Cardiac fibroblast (primary cell): Measurements from ENCODE around the gene CIPC.

Experiments used
- DNase-seq, 2 donors: peaks; one replicate each; pipeline versions ENCODE4 v3.0.0 to v3.0.0-alpha.2; 2010; ENCODE audit warnings: low read depth in 2 of 2
- H3K4me3 ChIP-seq, 2 donors: replicated peaks in 1 of 2; 1 replicate in 1 of 2; 2 replicates in 1 of 2; pipeline ENCODE4 v1.5.1; 2011; ENCODE audit warnings: low read depth in 2 of 2, low read length in 2 of 2, mild to moderate bottlenecking in 2 of 2, moderate library complexity in 1 of 2
- TF ChIP-seq, protein P1 (sequence below): IDR thresholded peaks from one replicate; pipeline ENCODE4 v1.5.1; 2011; ENCODE audit warnings: low read depth, mild to moderate bottlenecking, low read length, inconsistent platforms

Gene CIPC

DNA sequence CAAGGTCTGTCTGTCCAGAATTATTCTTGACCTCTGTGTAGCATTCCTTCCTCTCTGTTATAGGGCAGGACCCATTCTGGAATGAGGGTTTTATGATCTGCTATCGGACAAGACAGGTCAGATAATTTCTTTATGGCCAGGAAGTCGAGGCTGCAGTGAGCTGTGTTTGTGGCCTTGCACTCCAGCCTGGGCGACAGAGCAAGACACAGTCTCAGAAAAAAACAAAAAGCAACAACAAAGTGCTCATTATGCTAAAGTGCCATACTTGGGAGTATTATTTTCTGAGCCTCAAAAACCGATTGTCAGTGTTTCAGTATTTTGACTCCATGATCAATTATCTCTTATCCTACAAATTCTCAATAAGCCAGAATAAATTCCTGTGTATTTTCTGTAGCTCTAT is 4.1 kb downstream of the CIPC start:
- DNase-seq = no peak
- no peak overlapping the region for H3K4me3 ChIP-seq
- TF ChIP-seq, protein P1, sequence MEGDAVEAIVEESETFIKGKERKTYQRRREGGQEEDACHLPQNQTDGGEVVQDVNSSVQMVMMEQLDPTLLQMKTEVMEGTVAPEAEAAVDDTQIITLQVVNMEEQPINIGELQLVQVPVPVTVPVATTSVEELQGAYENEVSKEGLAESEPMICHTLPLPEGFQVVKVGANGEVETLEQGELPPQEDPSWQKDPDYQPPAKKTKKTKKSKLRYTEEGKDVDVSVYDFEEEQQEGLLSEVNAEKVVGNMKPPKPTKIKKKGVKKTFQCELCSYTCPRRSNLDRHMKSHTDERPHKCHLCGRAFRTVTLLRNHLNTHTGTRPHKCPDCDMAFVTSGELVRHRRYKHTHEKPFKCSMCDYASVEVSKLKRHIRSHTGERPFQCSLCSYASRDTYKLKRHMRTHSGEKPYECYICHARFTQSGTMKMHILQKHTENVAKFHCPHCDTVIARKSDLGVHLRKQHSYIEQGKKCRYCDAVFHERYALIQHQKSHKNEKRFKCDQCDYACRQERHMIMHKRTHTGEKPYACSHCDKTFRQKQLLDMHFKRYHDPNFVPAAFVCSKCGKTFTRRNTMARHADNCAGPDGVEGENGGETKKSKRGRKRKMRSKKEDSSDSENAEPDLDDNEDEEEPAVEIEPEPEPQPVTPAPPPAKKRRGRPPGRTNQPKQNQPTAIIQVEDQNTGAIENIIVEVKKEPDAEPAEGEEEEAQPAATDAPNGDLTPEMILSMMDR = no peak

DNA sequence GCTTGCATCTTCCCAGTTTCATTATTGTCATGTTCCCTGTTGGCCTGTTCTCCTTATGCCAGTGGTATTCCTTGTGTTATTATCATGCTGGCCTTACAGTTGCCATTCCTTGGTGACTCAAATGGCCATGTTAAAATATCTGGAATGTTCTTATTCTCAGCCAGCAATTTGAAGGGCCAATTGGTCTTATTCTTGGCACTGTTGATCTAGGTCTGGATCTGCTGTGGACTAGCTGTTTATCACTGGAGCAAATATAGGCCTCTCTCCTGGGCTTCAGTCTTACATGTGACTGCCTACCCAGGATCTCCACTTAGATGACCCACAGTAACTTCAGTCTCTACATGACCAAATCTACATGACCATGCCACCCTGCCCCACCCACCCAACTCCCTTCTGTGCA is 5.4 kb downstream of the CIPC start:
- H3K4me3 ChIP-seq = no peak overlapping the region
- DNase-seq = no peak
- TF ChIP-seq, protein P1 = no peak

DNA sequence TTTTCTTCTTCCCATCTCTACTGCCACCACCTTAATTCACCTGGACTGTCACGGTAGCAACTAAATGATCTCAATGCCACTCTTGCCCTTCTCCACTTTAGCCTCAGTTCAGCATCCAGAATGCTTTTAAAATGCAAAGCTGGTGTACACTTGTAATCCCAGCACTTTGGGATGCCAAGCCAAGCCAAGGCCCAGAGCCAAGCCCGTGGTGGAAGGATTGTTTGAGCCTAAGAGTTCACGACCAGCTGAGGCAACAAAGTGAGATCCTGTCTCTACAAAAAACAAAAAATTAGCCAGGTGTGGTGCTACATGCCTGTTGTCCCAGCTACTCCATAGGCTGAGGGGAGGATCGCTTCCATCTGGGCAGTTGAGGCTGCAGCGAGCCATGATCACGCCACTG is 5.9 kb downstream of the CIPC start:
- H3K4me3 ChIP-seq = no peak overlapping the region
- TF ChIP-seq, protein P1 = no peak
- DNase-seq = no peak

DNA sequence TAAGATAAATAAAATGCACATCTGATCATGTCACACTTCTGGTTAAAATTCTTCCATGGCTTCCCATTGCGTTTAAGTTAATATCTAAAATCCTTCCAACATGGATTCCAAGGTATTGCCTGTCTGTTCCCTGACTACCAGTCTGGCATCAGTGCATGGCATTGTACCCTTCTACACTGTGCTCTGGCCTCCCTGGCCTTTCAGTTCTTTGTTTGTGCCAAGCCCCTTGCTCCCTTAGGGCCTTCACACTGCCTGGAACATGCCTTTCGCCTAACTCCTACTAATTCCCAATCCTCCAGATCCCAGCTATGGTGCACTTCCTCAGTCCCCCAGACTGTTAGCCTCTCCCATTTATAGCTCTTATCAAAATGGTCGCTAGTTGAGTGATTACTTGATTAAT is 6.3 kb downstream of the CIPC start:
- no peak for DNase-seq
- TF ChIP-seq, protein P1 = no peak
- no peak overlapping the region for H3K4me3 ChIP-seq

DNA sequence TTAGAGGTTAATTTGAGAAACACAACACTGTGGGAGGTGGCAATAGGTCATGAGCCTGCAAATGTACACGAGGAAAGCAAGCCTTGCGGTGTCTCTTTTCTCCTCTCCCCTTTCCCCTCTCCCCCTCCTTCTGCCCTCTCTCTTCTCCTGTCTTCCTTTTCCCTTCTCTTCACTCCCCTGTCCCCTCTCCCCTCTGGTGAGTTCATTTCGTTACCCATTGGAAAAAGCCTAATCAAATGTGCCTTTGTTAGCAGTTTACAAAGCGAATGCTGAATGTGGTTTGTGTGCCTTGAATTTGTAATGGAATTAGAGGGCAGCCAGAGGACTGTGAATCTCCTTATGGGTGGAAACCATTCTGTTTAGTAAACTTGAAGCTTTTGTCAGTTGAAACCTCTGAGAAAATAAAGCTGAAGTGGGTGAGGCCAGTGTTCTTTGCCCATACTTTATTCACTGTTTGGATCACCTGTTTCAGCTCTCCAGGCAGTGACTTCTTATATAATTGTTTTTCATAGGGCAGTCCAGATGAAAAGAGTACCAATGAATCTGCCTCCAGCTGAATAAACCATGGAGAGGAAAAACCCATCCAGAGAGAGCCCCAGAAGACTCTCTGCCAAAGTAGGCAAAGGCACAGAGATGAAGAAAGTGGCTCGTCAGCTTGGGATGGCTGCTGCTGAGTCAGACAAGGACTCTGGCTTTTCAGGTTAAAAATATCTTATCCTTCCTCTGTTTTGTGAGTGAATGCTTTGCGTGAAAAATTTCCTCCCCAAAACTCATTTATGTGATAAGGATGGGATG is 7.3 kb downstream of the CIPC start:
- no peak overlapping the region for H3K4me3 ChIP-seq
- no peak for DNase-seq
- TF ChIP-seq, protein P1 = no peak

DNA sequence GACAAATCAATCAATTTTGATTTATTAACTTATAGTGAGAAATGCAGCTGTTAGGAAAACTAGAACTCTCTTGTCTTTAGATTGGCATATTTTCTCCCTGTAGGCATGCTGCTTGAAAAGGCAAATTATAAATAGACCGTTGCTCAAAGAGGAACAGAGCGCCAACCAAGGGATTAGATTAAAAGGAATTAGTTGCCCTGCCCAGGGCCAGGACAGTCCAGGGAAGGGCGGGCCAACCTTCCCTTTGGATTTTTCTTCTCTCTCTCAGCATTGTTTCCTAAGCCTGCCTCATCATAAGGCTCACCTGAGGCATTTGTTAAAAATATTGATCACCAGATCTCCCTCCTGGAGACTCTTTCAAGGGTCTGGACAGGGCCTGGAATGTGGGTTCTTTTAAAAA is 8.6 kb downstream of the CIPC start:
- DNase-seq = no peak

More for the DNA sequence above, 8.6 kb downstream of the CIPC start:
- TF ChIP-seq, protein P1 = no peak
- no peak overlapping the region for H3K4me3 ChIP-seq
